HFF-Myc (cell line): ENCODE data around the gene MICAL2.
A peak's percentile ranks its signal among the peaks of the same experiment; 100 is the strongest.

Experiments used
- DNase-seq: peaks from one replicate; pipeline ENCODE4 v3.0.0-alpha.2; 2011; ENCODE audit warnings: low read depth; ENCODE audit errors: extremely low read depth
- H3K4me3 ChIP-seq: replicated peaks from 2 replicates; pipeline ENCODE4 v1.5.1; 2011; ENCODE audit warnings: low read depth, mild to moderate bottlenecking, control low read depth, low read length
- TF ChIP-seq, protein P1 (sequence below): IDR thresholded peaks from 2 replicates; pipeline ENCODE4 v1.5.1; 2012; ENCODE audit warnings: mild to moderate bottlenecking, low read depth, low read length, control low read depth; ENCODE audit errors: missing control alignments

MICAL2 gene

DNA sequence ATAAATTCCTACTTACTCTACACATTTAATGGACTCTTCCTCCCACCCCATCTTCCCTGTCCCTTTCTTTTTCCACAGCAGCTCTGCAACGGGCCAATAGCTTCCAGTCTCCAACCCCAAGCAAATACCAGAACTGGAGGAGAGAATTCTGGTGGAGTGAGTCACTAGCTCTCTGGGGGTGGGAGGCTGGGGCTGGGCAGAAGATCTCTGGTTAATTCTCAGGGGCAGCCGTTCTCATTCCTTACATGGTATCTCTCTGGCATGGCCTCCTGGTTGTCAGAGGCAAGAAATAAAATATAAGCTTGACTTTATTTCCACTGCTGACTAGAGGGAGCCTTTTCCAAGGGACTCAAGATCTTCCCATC, 176.6 kb downstream of the MICAL2 start:
- TF ChIP-seq, protein P1, sequence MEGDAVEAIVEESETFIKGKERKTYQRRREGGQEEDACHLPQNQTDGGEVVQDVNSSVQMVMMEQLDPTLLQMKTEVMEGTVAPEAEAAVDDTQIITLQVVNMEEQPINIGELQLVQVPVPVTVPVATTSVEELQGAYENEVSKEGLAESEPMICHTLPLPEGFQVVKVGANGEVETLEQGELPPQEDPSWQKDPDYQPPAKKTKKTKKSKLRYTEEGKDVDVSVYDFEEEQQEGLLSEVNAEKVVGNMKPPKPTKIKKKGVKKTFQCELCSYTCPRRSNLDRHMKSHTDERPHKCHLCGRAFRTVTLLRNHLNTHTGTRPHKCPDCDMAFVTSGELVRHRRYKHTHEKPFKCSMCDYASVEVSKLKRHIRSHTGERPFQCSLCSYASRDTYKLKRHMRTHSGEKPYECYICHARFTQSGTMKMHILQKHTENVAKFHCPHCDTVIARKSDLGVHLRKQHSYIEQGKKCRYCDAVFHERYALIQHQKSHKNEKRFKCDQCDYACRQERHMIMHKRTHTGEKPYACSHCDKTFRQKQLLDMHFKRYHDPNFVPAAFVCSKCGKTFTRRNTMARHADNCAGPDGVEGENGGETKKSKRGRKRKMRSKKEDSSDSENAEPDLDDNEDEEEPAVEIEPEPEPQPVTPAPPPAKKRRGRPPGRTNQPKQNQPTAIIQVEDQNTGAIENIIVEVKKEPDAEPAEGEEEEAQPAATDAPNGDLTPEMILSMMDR: no peak
- peak overlapping the region; percentile 4 for H3K4me3 ChIP-seq
- DNase-seq: peak; percentile 94

DNA sequence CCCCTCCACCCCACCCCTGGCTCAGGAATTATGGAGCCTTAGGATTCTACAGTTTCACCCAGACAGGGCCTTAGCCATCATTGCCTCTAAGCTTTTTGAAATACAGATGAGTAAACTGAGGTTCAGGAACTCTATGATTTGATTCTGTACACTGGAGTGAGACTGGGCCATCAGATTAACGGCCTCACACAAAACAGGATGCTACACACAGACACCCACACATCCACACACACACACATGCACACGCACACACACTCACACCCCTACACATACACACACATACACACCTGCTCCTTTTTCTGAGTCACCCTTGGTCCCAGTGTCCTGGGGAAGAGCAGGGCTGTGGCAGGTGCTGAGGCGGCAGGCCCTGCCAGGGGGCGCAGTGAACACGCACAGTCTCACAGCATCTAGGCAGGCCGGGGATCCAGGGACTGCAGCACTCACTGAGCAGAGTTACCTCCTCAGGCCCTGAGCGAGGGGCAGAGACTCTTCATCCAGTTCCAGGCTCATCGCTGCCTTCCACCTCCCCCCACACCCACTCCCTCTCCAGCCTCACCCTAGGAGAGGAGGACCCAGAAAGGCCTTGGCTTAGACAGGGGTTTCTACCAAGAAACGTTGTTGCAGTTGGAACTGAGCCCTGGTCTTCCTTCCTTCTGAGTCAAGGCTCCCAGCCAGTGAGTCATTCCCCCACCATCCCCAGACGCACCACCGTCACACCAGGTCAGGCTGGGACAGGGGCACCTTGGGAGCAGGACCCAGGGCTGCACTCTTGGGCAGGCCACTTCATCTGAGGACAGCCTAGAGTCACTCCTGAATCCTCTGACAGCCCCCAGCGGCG, 177.2 kb downstream of the MICAL2 start:
- peak; percentile 86 for DNase-seq
- H3K4me3 ChIP-seq: peak overlapping the region; percentile 4
- TF ChIP-seq, protein P1: peak; percentile 73

DNA sequence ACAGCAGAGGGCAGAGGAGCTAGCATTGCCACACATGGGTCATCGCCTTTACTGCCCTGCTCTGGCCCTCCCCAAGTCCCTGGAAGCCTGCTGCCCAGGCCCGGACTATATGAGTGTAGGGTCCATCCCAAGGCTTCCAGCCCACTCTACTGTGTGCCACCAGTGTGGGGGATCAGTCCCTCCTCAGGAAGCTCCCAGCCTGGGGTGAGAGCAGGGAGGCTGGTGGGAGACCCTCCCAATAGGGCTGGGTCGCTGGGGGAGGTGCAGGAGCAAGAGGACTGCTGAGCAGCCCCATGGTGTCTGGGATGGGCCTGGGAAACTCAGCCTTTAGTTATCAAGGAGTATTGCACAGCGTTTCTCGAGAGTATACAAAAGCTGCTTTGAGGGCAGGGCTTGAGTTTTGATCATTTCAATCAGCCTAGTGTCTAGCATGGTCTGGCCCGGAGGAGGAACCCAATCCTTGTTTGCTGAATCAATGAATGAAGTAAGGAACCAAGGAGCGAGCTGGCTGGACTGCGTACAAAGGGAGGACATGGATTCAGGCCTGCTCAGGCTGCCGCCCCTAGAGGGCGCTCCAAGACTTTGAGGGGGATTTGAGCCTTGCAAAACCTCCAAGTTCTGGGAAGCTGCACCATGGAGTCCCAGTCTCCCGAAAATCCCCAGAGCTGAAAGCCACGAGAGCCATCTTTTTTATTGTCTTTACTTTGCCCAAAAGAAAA, 178.0 kb downstream of the MICAL2 start:
- TF ChIP-seq, protein P1: peak; percentile 99
- DNase-seq: peak; percentile 90
- no peak overlapping the region for H3K4me3 ChIP-seq

DNA sequence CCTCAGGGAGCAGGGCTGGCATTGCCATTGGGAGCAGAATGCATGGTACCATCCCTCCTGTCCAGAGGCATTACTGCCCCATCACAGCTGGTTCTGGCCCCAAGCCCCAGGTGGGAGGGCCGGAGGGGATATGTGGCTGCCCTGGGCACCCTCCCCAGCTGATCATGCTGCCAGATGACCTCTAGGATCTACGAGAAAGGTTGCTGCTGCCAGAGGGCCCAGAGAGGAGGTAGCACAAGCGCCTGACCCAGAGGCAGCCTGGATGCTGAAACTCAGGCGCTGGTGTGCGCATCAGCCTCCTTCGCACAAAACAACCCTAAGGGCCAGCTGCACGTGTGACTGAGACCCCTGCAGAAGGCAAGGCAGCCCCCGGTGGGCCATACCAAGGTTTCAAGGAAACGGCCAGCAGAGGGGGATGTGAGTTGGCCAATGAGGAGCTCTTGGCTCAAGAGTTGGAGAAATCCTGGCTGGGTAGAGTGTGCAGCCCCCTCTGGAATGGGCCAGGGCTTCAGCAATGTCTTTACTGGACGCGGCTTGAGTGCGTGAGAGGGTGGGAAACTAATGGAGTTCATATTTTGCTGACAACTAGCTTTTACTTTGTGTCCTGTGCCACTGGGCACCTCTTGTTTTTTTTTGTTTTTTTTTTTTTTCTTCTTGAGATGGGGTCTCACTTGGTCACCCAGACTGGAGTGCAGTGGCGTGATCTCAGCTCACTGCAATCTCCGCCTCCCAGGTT, 178.7 kb downstream of the MICAL2 start:
- H3K4me3 ChIP-seq: no peak overlapping the region
- no peak for DNase-seq
- TF ChIP-seq, protein P1: no peak

DNA sequence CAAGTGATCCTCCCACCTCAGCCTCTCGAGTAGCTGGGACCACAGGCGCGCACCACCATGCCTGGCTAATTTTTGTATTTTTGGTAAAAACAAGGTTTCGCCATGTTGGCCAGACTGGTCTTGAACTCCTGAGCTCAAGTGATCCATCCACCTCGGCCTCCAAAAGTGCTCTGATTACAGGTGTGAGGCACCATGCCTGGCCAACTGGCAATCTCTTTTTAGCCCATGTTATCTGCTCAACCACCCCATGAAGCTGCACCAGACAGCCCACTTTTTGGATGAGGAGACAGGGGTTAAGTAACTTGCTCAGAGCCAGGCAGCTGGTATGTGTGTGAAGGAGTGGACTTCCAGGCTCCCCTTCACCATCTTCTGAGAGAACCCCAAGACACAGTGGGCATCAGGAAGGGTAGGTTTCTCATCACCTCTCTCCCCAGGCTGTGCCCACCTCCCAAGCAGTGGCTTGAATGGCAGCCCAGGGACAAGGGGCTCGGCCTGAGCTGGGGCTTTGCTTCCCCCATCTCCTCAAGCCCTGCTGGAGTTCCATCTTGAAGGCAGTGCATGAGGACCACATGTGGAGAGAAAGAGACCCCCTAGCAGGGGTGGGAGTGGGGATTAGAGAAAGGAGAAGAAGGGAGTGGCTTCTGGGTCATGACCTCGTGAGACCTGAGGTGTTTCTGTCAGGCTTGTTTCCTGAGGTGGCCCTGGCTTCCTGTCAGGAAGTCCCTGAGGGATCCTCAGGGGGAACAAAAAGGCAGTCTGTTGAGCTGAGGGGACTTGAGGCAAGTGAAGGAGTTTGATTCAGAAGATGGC, 179.5 kb downstream of the MICAL2 start:
- no peak overlapping the region for H3K4me3 ChIP-seq
- no peak for DNase-seq
- TF ChIP-seq, protein P1: no peak

DNA sequence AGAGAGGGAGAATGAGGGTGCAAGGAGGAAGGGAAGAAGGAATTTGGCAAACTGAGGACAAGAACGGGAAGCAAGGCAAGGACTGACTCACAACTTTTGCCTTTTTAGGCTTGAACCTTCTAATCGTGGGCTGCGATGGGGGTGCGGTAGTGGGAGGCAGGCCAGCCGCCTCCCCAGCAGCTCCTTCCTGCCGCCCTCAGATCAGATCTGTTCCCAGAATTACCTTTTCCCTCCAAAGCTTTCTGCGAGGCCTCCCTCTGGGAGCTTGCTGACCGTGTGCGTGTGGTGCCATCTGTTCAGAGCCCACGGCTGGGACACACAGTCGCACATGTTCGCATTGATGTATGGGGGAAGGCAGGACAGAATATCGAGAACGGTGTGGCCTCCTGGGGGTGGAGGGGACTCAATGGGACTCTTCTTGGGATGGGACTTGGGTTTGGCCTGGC, 180.1 kb downstream of the MICAL2 start:
- H3K4me3 ChIP-seq: no peak overlapping the region
- TF ChIP-seq, protein P1: no peak
- no peak for DNase-seq
